Measurements from ENCODE around the gene HDGFL2.

HDGFL2 gene

DNA sequence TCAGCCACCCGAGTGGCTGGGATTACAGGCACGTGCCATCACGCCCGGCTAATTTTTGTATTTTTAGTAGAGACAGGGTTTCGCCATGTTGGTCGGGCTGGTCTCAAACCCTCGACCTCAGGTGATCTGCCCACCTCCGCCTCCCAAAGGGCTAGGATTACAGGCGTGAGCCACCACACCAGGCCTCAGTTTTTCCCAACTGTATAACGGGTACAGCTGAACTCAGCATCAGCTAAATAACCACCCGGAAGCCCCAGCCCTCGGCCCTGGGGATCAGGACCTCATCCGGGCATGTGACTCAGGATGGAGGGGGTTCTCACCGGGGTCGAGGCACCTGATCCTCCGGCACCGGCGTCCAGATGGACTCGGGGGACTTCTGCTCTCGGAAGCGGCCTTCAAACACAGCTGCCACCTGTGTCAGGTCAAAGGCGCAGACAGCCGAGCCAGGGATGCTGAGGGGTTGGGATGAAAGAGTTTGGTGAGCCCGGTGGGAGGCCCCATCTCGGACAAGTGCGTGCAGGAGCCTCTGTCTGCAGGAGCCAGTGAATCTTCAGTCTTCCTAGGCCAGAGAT is 78.5 kb downstream of the HDGFL2 start:
- in situ Hi-C loops (cut with HindIII; ENCODE audit: low sequenced_read_pairs) = no loop called here
